ENCODE measurements around the gene TMEM238L.

- TF ChIP-seq RCOR1 (IDR thresholded peaks at IDR 0.05; ENCODE audit: insufficient replicate concordance, low read length) (no peak), POLR2A (IDR thresholded peaks at IDR 0.05; ENCODE audit: low read depth, low read length) (no peak), CTCF (conservative IDR thresholded peaks at IDR 0.05; ENCODE audit: low read depth, low read length) (no peak), MXI1 (IDR thresholded peaks at IDR 0.05; ENCODE audit: borderline replicate concordance, low read depth, low read length) (no peak), USF2 (IDR thresholded peaks at IDR 0.05; ENCODE audit: low read depth, low read length) (no peak), RAD21 (IDR thresholded peaks at IDR 0.05; ENCODE audit: low read length) (no peak), RFX5 (IDR thresholded peaks at IDR 0.05; ENCODE audit: low read depth, low read length) (no peak), MAZ (IDR thresholded peaks at IDR 0.05; ENCODE audit: borderline replicate concordance, low read depth, low read length) (no peak)
Observed at GRCh38 chr17:10768750-10769251, 35.1 kb downstream of the TMEM238L start.

All from IMR-90 (cell line).